ENCODE data around the gene TRAF3IP3.

GRCh38 chr1:209825591-209826434, 70.0 kb downstream of the TRAF3IP3 start:
- TF ChIP-seq CTCF (IDR thresholded peaks at IDR 0.05) (no peak), POLR2AphosphoS5 (IDR thresholded peaks at IDR 0.05) (no peak), POLR2A (IDR thresholded peaks at IDR 0.05) (no peak)
